Right cardiac atrium (tissue), 5 donors: ENCODE measurements around the gene NUBP2. TPM values are rescaled to one million over a fixed set of nuclear protein-coding genes. Genes with fewer than 3 reads are reported as not detected.

Experiments
- ATAC-seq, 2 donors: fragments of 200-7000 bp; cut with Tn5 transposase; one replicate each; pipeline versions ENCODE4 v1.8.0 to v1.9.1; 2020; ENCODE audit warnings: moderate library complexity in 2 of 2, mild to moderate bottlenecking in 1 of 2
- DNase-seq, 3 donors: peaks; one replicate each; pipeline ENCODE4 v3.0.0-alpha.2; 2020
- H3K27ac ChIP-seq: one replicate; pipeline ENCODE4 v1.5.1; 2013; ENCODE audit warnings: mild to moderate bottlenecking, low read length, control low read depth, moderate library complexity
- H3K27me3 ChIP-seq: one replicate; pipeline ENCODE4 v1.6.1; 2013; ENCODE audit not compliant: control insufficient read depth, insufficient read depth
- H3K4me1 ChIP-seq: one replicate; pipeline ENCODE4 v1.6.1; 2013; ENCODE audit warnings: low read length; ENCODE audit not compliant: control insufficient read depth, insufficient read depth
- H3K4me3 ChIP-seq: one replicate; pipeline ENCODE4 v1.5.1; 2013; ENCODE audit warnings: low read length, control low read depth
- H3K9me3 ChIP-seq: one replicate; pipeline ENCODE4 v1.6.1; 2013; ENCODE audit warnings: low read length; ENCODE audit not compliant: control insufficient read depth
- WGBS: extraction: QIAGEN DNeasy Blood & Tissue Kit; methylation state at CpG from one replicate; pipeline ENCODE4 v1.1.7; 2013; 5-methylcytosine and 5-hydroxymethylcytosine counted together
- intact Hi-C, 4 donors: fragments of 100-400 bp; cut with DNase I; formaldehyde crosslinking; loops; one replicate each; pipeline versions ENCODE4 v1.11.0 to v1.14.0; 2022 to 2023
- microRNA-seq, 2 donors: library from miRNA; unstranded; fragments of <30 nt; microRNA quantifications; one replicate each; pipeline ENCODE4 v1.2.0, GENCODE V29; 2020 to 2021
- polyA plus RNA-seq: library from polyadenylated mRNA; stranded (reverse); fragments of 200-250 nt; gene quantifications from one replicate; pipeline ENCODE4 v1.2.3, GENCODE V29; 2013
- total RNA-seq, 4 donors: library from RNA; stranded (reverse); fragmentation: NEBNext Ultra II Directional; extraction: Animal tissue kit (Norgen Biotek cat#: 25700); gene quantifications; one replicate each; pipeline ENCODE4 v1.2.1, GENCODE V29; 2021
- donor health status: healthy with polysubstance abuse.
- donor health status: DM: no; HTN: yes; CAD: no.
- donor health status: DM: no; HTN: no; CAD: no.
- donor health status: DM: no; HTN: yes; CAD: no; lungs with severe emphysema.
- donor health status: DM: yes; HTN: yes; CAD: no.

NUBP2 gene
- total and polyA plus RNA-seq, 5 donors, result 33.1 to 45.3 (median 37.7) TPM

DNA sequence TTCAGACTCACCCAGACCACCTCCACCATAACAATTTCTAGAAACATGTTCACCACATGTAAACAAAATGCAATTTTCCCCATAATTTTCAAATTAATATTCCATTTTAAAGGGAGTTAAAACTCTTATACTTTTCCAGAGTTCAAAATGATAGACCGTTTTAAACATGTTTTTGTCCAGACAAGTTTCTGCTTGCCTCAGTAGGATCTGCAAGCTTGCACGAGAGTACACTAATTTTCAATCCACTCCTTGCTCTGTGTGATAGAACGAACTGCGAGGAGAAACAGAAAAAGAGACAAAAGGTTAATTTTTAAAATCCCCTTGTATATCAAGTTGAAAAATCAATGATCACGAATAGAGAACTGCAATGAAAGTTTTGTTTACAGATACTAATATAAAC, 51.3 kb downstream of the NUBP2 start:
- Histone ChIP-seq H3K4me1 (no peaks in the 10 kb centered on the region), H3K9me3 (no peaks in the 10 kb centered on the region), H3K4me3 (no peak overlapping the region), H3K27ac (no peak overlapping the region), H3K27me3 (no peaks in the 10 kb centered on the region)
- WGBS, result 86% methylated on average over 5 of the region's 5 CpGs
- ATAC-seq (no peak), DNase-seq (no peak)
- intact Hi-C loops, result no loop called here

Small RNAs within 50 kb of the gene (microRNA-seq; reads per million reads assigned to microRNA genes)
- 0.54 to 2.5 reads per million in 2 donors for gene MIR3177

Other genes starting within 250 kb of the NUBP2 start
- 10 to 100 TPM; 19.0 to 22.1 (median 20.9) TPM for gene TMEM204, start 249.3 kb upstream of the NUBP2 start, total RNA-seq
- gene TMEM204, start 249.3 kb upstream of the NUBP2 start, polyA plus RNA-seq, result 32.2 TPM
- 10 to 100 TPM in 3 of 4 donors, 1 to 10 TPM in 1; 9.7 to 14.2 (median 13.0) TPM for gene IFT140, start 170.9 kb upstream of the NUBP2 start, total RNA-seq
- 7.4 TPM for gene IFT140, start 170.9 kb upstream of the NUBP2 start, polyA plus RNA-seq
- 10 to 100 TPM; 11.0 to 18.4 (median 13.7) TPM for gene CRAMP1, start 170.6 kb upstream of the NUBP2 start, total RNA-seq
- gene CRAMP1, start 170.6 kb upstream of the NUBP2 start, polyA plus RNA-seq, result 7.1 TPM
- gene JPT2, start 104.7 kb upstream of the NUBP2 start, total RNA-seq, result 10 to 100 TPM; 18.5 to 38.3 (median 25.3) TPM
- 11.9 TPM for gene JPT2, start 104.7 kb upstream of the NUBP2 start, polyA plus RNA-seq
- 10 to 100 TPM; 71.1 to 87.6 (median 79.8) TPM for gene MAPK8IP3, start 76.8 kb upstream of the NUBP2 start, total RNA-seq
- 69.3 TPM for gene MAPK8IP3, start 76.8 kb upstream of the NUBP2 start, polyA plus RNA-seq
- 10 to 100 TPM; 36.5 to 55.4 (median 47.4) TPM for gene NME3, start 11.4 kb upstream of the NUBP2 start, total RNA-seq
- 75.2 TPM for gene NME3, start 11.4 kb upstream of the NUBP2 start, polyA plus RNA-seq
- gene EME2, start 10.2 kb upstream of the NUBP2 start, total RNA-seq, result 10 to 100 TPM in 2 of 4 donors, 1 to 10 TPM in 2; 8.1 to 11.3 (median 9.8) TPM
- gene EME2, start 10.2 kb upstream of the NUBP2 start, polyA plus RNA-seq, result 6.3 TPM
- gene MRPS34, start 9.8 kb upstream of the NUBP2 start, total RNA-seq, result 10 to 100 TPM; 53.3 to 80.0 (median 69.1) TPM
- gene MRPS34, start 9.8 kb upstream of the NUBP2 start, polyA plus RNA-seq, result 91.4 TPM
- 10 to 100 TPM; 24.5 to 41.3 (median 34.1) TPM for gene SPSB3, start 389 bp upstream of the NUBP2 start, total RNA-seq
- 51.8 TPM for gene SPSB3, start 389 bp upstream of the NUBP2 start, polyA plus RNA-seq
- gene IGFALS, start 10.7 kb downstream of the NUBP2 start, total RNA-seq, result not detected
- gene IGFALS, start 10.7 kb downstream of the NUBP2 start, polyA plus RNA-seq, result 0.05 TPM
- gene HAGH, start 43.9 kb downstream of the NUBP2 start, total RNA-seq, result 100 to 1,000 TPM; 123 to 155 (median 141) TPM
- gene HAGH, start 43.9 kb downstream of the NUBP2 start, polyA plus RNA-seq, result 224 TPM
- gene FAHD1, start 44.2 kb downstream of the NUBP2 start, total RNA-seq, result 10 to 100 TPM; 18.8 to 26.5 (median 22.6) TPM
- gene FAHD1, start 44.2 kb downstream of the NUBP2 start, polyA plus RNA-seq, result 46.4 TPM
- not detected for gene MEIOB, start 89.2 kb downstream of the NUBP2 start, total RNA-seq
- not detected for gene MEIOB, start 89.2 kb downstream of the NUBP2 start, polyA plus RNA-seq
- gene HS3ST6, start 135.5 kb downstream of the NUBP2 start, total RNA-seq, result not detected
- gene HS3ST6, start 135.5 kb downstream of the NUBP2 start, polyA plus RNA-seq, result not detected
- 10 to 100 TPM; 18.0 to 34.0 (median 26.2) TPM for gene MSRB1, start 160.2 kb downstream of the NUBP2 start, total RNA-seq
- 39.2 TPM for gene MSRB1, start 160.2 kb downstream of the NUBP2 start, polyA plus RNA-seq
- 10 to 100 TPM; 21.1 to 47.2 (median 24.2) TPM for gene RPL3L, start 171.7 kb downstream of the NUBP2 start, total RNA-seq
- gene RPL3L, start 171.7 kb downstream of the NUBP2 start, polyA plus RNA-seq, result 37.3 TPM
- gene NDUFB10, start 176.6 kb downstream of the NUBP2 start, total RNA-seq, result 100 to 1,000 TPM; 397 to 535 (median 467) TPM
- 1,316 TPM for gene NDUFB10, start 176.6 kb downstream of the NUBP2 start, polyA plus RNA-seq
- 1,000 to 10,000 TPM in 3 of 4 donors, 100 to 1,000 TPM in 1; 947 to 1,371 (median 1,063) TPM for gene RPS2, start 181.9 kb downstream of the NUBP2 start, total RNA-seq
- gene RPS2, start 181.9 kb downstream of the NUBP2 start, polyA plus RNA-seq, result 1,244 TPM
- gene RNF151, start 183.9 kb downstream of the NUBP2 start, total RNA-seq, result not detected
- not detected for gene RNF151, start 183.9 kb downstream of the NUBP2 start, polyA plus RNA-seq
- 10 to 100 TPM; 19.0 to 22.8 (median 19.7) TPM for gene TBL3, start 189.1 kb downstream of the NUBP2 start, total RNA-seq
- gene TBL3, start 189.1 kb downstream of the NUBP2 start, polyA plus RNA-seq, result 39.6 TPM
- not detected for gene NOXO1, start 198.5 kb downstream of the NUBP2 start, total RNA-seq
- 0.29 TPM for gene NOXO1, start 198.5 kb downstream of the NUBP2 start, polyA plus RNA-seq
- gene GFER, start 201.2 kb downstream of the NUBP2 start, total RNA-seq, result 10 to 100 TPM; 19.6 to 25.7 (median 22.2) TPM
- gene GFER, start 201.2 kb downstream of the NUBP2 start, polyA plus RNA-seq, result 31.7 TPM
- 1 to 10 TPM in 1 of 4 donors, under 1 TPM in 3; 0.57 to 1.0 (median 0.68) TPM for gene SYNGR3, start 207.0 kb downstream of the NUBP2 start, total RNA-seq
- gene SYNGR3, start 207.0 kb downstream of the NUBP2 start, polyA plus RNA-seq, result 1.4 TPM
- 10 to 100 TPM; 16.8 to 20.5 (median 17.5) TPM for gene ZNF598, start 226.9 kb downstream of the NUBP2 start, total RNA-seq
- 14.0 TPM for gene ZNF598, start 226.9 kb downstream of the NUBP2 start, polyA plus RNA-seq
- not detected for gene NPW, start 236.8 kb downstream of the NUBP2 start, total RNA-seq
- gene NPW, start 236.8 kb downstream of the NUBP2 start, polyA plus RNA-seq, result not detected
- gene NHERF2, start 243.9 kb downstream of the NUBP2 start, total RNA-seq, result 100 to 1,000 TPM; 131 to 257 (median 158) TPM
- 228 TPM for gene NHERF2, start 243.9 kb downstream of the NUBP2 start, polyA plus RNA-seq